ENCODE results near the gene KRT82. TPM values are rescaled to one million over a fixed set of nuclear protein-coding genes. Genes with fewer than 3 reads are reported as not detected.

The KRT82 gene
- total and polyA plus RNA-seq, 10 donors = 0.04 TPM; not detected in 9

- Histone ChIP-seq H3K9me3 (no peaks in the 10 kb centered on the region), H3K36me3 (no peaks in the 10 kb centered on the region), H3K4me3 (no peak overlapping the region), H3K27me3 (replicated peaks in 1 of 7) (peaks cover 0 to 12% (median 0%) of the 10 kb centered on the region in 7 donors), H3K4me1 (peaks cover 0 to 7% (median 0%) of the 10 kb centered on the region in 6 donors), H3K27ac (no peak overlapping the region)
- intact Hi-C loops (cut with DNase I; ENCODE audit: low total_unique reads) = no loop called here
- no peak for DNase-seq
- 72 to 88% (median 75%) methylated on average over 3 to 5 of the region's 5 CpGs for WGBS, 5 donors
- TF ChIP-seq POLR2AphosphoS5 (IDR thresholded peaks at IDR 0.05) (no peak), CTCF (IDR thresholded peaks at IDR 0.05 in 8 of 11, conservative IDR thresholded peaks at IDR 0.05 in 3 of 11) (no peak), POLR2A (IDR thresholded peaks at IDR 0.05) (no peak)
These were observed 1.8 kb upstream of the KRT82 start for GRCh38 chr12:52407918-52408317.

- no peak for DNase-seq
- 77 to 88% (median 81%) methylated on average over 3 of the region's 3 CpGs for WGBS, 5 donors
- Histone ChIP-seq H3K27ac (no peak overlapping the region), H3K9me3 (no peaks in the 10 kb centered on the region), H3K4me3 (no peak overlapping the region), H3K4me1 (no peaks in the 10 kb centered on the region), H3K27me3 (replicated peaks in 1 of 7) (peaks cover 0 to 18% (median 0%) of the 10 kb centered on the region in 7 donors), H3K36me3 (no peaks in the 10 kb centered on the region)
- TF ChIP-seq POLR2AphosphoS5 (IDR thresholded peaks at IDR 0.05) (no peak), POLR2A (IDR thresholded peaks at IDR 0.05) (no peak), CTCF (IDR thresholded peaks at IDR 0.05 in 8 of 11, conservative IDR thresholded peaks at IDR 0.05 in 3 of 11) (no peak)
- intact Hi-C loops (cut with DNase I; ENCODE audit: low total_unique reads) = no loop called here
These were observed 1.2 kb downstream of the KRT82 start for GRCh38 chr12:52404951-52405350.

GRCh38 chr12:52403561-52403960 lies 2.6 kb downstream of the KRT82 start:
- WGBS, 5 donors = 89 to 94% (median 92%) methylated on average over 9 of the region's 9 CpGs
- Histone ChIP-seq H3K4me3 (no peak overlapping the region), H3K36me3 (no peaks in the 10 kb centered on the region), H3K4me1 (no peaks in the 10 kb centered on the region), H3K9me3 (no peaks in the 10 kb centered on the region), H3K27ac (no peak overlapping the region), H3K27me3 (replicated peaks in 1 of 7) (peaks cover 0 to 31% (median 0%) of the 10 kb centered on the region in 7 donors)
- peak; percentile 67 for DNase-seq
- intact Hi-C loops (cut with DNase I; ENCODE audit: low total_unique reads) = no loop called here
- no peak for TF ChIP-seq POLR2AphosphoS5 (IDR thresholded peaks at IDR 0.05)
- no peak for TF ChIP-seq POLR2A (IDR thresholded peaks at IDR 0.05)
- no peak for TF ChIP-seq CTCF (IDR thresholded peaks at IDR 0.05 in 8 of 11, conservative IDR thresholded peaks at IDR 0.05 in 3 of 11)

GRCh38 chr12:52402873-52403540 lies 3.1 kb downstream of the KRT82 start:
- peaks cover 0 to 29% (median 0%) of the 10 kb centered on the region in 7 donors for H3K27me3 ChIP-seq (replicated peaks in 1 of 7)
- no peak for DNase-seq
- no peaks in the 10 kb centered on the region for H3K36me3 ChIP-seq
- WGBS, 5 donors = 60 to 71% (median 60%) methylated on average over 3 of the region's 3 CpGs
- no peaks in the 10 kb centered on the region for H3K9me3 ChIP-seq
- TF ChIP-seq CTCF (IDR thresholded peaks at IDR 0.05 in 8 of 11, conservative IDR thresholded peaks at IDR 0.05 in 3 of 11) (no peak), POLR2A (IDR thresholded peaks at IDR 0.05) (no peak), POLR2AphosphoS5 (IDR thresholded peaks at IDR 0.05) (no peak)
- H3K4me3 ChIP-seq = no peak overlapping the region
- intact Hi-C loops (cut with DNase I; ENCODE audit: low total_unique reads) = no loop called here
- no peaks in the 10 kb centered on the region for H3K4me1 ChIP-seq
- H3K27ac ChIP-seq = no peak overlapping the region

Measured in spleen (tissue), 11 donors.